ENCODE data around the gene CACHD1. TPM values are rescaled to one million over a fixed set of nuclear protein-coding genes. Genes with fewer than 3 reads are reported as not detected.
"Not testable (repeated sequence)": the region's sequence is repeated elsewhere in the genome, so short reads cannot be mapped to it uniquely, and the experiment has no call there.

The CACHD1 gene
- total RNA-seq, 2 experiments from 2014 or later, result 0.05 TPM; not detected in 1

GRCh38 chr1:64693406-64693805 is 223.5 kb downstream of the CACHD1 start:
- H3K4me1 Mint-ChIP-seq, result peaks cover 10% of the 10 kb centered on the region
- H3K4me3 Mint-ChIP-seq, result no peak overlapping the region
- POLR2A ChIA-PET, result no interaction called here
- no peaks in the 10 kb centered on the region for H3K27me3 Mint-ChIP-seq
- H3K27ac Mint-ChIP-seq, result no peak overlapping the region
- CTCF ChIA-PET, result interaction anchor here (0.6 kb wide), 1 partner anchor 132 kb away, joined by 4 read pairs; no protein-coding TSS in a partner anchor
- no peaks in the 10 kb centered on the region for H3K9me3 Mint-ChIP-seq
- DNase-seq, result no peak
- no peaks in the 10 kb centered on the region for H3K36me3 Mint-ChIP-seq (ENCODE audit: low read depth)

DNA sequence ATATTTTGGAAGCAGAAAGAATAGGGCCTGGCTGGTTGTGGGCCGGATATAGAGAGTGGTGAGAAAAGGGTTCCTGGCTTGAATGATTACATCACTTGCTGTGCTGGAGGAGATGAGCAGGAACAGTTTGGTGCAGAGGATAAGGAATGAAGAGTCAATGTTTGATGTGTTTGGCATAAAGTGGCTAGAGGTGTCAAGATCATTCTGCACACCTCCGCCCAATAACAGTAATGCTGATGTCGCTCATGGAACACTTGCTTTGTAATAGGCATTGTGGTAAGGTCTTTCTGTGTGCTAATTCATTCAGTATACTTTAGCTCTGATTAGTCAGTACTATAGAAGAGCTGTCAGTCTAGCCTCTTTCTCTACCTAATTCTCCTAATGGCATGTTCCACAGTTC is 226.9 kb downstream of the CACHD1 start:
- Mint-ChIP-seq H3K27ac (no peak overlapping the region), H3K4me3 (no peak overlapping the region), H3K27me3 (peaks cover 6% of the 10 kb centered on the region), H3K36me3 (ENCODE audit: low read depth) (no peaks in the 10 kb centered on the region), H3K4me1 (peaks cover 3% of the 10 kb centered on the region), H3K9me3 (no peaks in the 10 kb centered on the region)
- ChIA-PET POLR2A (no interaction called here), CTCF (no interaction called here)
- no peak for DNase-seq

- CTCF ChIA-PET, result no interaction called here
Observed at GRCh38 chr1:64699327-64699726, 229.4 kb downstream of the CACHD1 start.

GRCh38 chr1:64701071-64701470 is 231.1 kb downstream of the CACHD1 start:
- H3K4me3 Mint-ChIP-seq, result no peak overlapping the region
- no peaks in the 10 kb centered on the region for H3K4me1 Mint-ChIP-seq
- DNase-seq, result no peak
- no peaks in the 10 kb centered on the region for H3K9me3 Mint-ChIP-seq
- no peak overlapping the region for H3K27ac Mint-ChIP-seq
- H3K27me3 Mint-ChIP-seq, result peaks cover 14% of the 10 kb centered on the region
- POLR2A ChIA-PET, result no interaction called here
- CTCF ChIA-PET, result no interaction called here
- no peaks in the 10 kb centered on the region for H3K36me3 Mint-ChIP-seq (ENCODE audit: low read depth)

More at GRCh38 chr1:64699327-64699726, 229.4 kb downstream of the CACHD1 start:
- H3K9me3 Mint-ChIP-seq, result no peaks in the 10 kb centered on the region
- H3K4me3 Mint-ChIP-seq, result no peak overlapping the region
- H3K27me3 Mint-ChIP-seq, result peaks cover 14% of the 10 kb centered on the region
- H3K4me1 Mint-ChIP-seq, result no peaks in the 10 kb centered on the region
- POLR2A ChIA-PET, result no interaction called here
- DNase-seq, result no peak
- H3K27ac Mint-ChIP-seq, result no peak overlapping the region
- H3K36me3 Mint-ChIP-seq (ENCODE audit: low read depth), result no peaks in the 10 kb centered on the region

- POLR2A ChIA-PET, result no interaction called here
- Mint-ChIP-seq H3K36me3 (ENCODE audit: low read depth) (no peaks in the 10 kb centered on the region), H3K9me3 (no peaks in the 10 kb centered on the region), H3K4me3 (no peak overlapping the region), H3K27me3 (peaks cover 14% of the 10 kb centered on the region), H3K27ac (no peak overlapping the region), H3K4me1 (no peaks in the 10 kb centered on the region)
- DNase-seq, result no peak
- CTCF ChIA-PET, result no interaction called here
Observed at GRCh38 chr1:64701886-64702285, 232.0 kb downstream of the CACHD1 start.

GRCh38 chr1:64702670-64703069 is 232.7 kb downstream of the CACHD1 start:
- POLR2A ChIA-PET, result not testable (repeated sequence)

DNA sequence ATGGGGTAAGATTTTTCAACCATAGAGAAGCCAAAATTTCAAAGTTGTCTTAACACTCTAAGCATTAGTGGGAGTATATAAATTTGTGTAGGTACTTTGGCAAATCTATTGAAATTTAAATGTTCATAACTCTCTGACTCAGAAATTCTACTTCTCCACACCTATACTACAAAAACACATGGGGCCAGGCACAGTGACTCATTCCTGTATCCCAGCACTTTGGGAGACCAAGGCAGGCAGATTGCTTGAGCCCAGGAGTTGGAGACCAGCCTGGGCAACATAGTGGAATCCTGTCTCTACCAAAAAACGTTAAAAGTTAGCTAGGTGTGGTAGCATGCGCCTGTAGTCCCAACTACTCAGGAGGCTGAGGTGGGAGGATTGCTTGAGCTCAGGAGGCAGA is 233.7 kb downstream of the CACHD1 start:
- ChIA-PET POLR2A (no interaction called here), CTCF (no interaction called here)
- Mint-ChIP-seq H3K4me3 (no peak overlapping the region), H3K27ac (no peak overlapping the region), H3K36me3 (ENCODE audit: low read depth) (no peaks in the 10 kb centered on the region), H3K4me1 (no peaks in the 10 kb centered on the region), H3K9me3 (no peaks in the 10 kb centered on the region), H3K27me3 (peaks cover 14% of the 10 kb centered on the region)
- no peak for DNase-seq

More at GRCh38 chr1:64702670-64703069, 232.7 kb downstream of the CACHD1 start:
- H3K4me3 Mint-ChIP-seq; H3K27ac Mint-ChIP-seq; H3K36me3 Mint-ChIP-seq (ENCODE audit: low read depth); CTCF ChIA-PET; DNase-seq; H3K4me1 Mint-ChIP-seq; H3K9me3 Mint-ChIP-seq: not testable (repeated sequence)
- H3K27me3 Mint-ChIP-seq, result peaks cover 14% of the 10 kb centered on the region

DNA sequence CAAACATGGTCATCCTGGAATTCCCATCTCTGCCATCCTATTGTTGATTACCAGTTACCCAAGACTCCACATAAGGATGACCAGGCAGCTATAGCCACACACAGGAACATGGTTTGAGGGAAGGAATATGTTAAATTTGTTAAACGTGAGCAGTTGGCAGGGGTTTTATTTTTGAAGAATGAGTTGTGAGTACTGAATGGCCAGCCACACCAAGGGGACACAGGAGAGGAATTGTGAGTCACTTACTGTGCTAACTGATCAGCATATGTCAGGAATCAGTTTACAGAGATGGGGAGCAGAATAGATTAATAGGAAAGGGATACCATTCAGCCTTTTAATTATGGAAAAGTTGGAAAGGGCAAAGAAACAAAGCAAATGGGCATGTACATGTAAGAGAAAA is 235.7 kb downstream of the CACHD1 start:
- H3K27me3 Mint-ChIP-seq, result peaks cover 14% of the 10 kb centered on the region
- no peak for DNase-seq
- ChIA-PET CTCF (interaction anchor here (0.7 kb wide), 1 partner anchor 74 kb away, joined by 4 read pairs; no protein-coding TSS in a partner anchor), POLR2A (no interaction called here)
- H3K36me3 Mint-ChIP-seq (ENCODE audit: low read depth), result no peaks in the 10 kb centered on the region
- H3K9me3 Mint-ChIP-seq, result no peaks in the 10 kb centered on the region
- H3K4me1 Mint-ChIP-seq, result no peaks in the 10 kb centered on the region
- H3K27ac Mint-ChIP-seq, result no peak overlapping the region
- no peak overlapping the region for H3K4me3 Mint-ChIP-seq

DNA sequence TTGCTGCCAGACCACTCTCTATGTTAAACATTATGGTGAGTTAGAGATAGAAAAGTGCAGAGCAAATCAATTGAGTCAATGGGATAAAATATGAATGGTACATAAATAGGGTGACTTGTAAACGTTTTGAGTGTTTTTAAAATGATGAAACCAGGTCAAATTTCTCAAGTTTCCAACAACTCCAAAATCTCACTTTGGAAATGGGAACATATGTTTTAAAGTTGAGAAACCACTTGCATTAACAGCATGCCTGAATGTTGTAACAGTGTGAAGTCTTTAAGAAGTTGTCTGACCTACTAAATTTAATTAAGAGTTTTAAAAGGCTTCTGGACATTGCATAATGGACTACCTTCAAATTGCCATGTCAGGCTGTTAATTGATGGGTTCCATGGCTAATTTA is 241.3 kb downstream of the CACHD1 start:
- peaks cover 6% of the 10 kb centered on the region for H3K27me3 Mint-ChIP-seq
- no peak overlapping the region for H3K4me3 Mint-ChIP-seq
- H3K9me3 Mint-ChIP-seq, result no peaks in the 10 kb centered on the region
- DNase-seq, result no peak
- ChIA-PET CTCF (no interaction called here), POLR2A (no interaction called here)
- H3K27ac Mint-ChIP-seq, result no peak overlapping the region
- H3K4me1 Mint-ChIP-seq, result no peaks in the 10 kb centered on the region
- H3K36me3 Mint-ChIP-seq (ENCODE audit: low read depth), result no peaks in the 10 kb centered on the region

DNA sequence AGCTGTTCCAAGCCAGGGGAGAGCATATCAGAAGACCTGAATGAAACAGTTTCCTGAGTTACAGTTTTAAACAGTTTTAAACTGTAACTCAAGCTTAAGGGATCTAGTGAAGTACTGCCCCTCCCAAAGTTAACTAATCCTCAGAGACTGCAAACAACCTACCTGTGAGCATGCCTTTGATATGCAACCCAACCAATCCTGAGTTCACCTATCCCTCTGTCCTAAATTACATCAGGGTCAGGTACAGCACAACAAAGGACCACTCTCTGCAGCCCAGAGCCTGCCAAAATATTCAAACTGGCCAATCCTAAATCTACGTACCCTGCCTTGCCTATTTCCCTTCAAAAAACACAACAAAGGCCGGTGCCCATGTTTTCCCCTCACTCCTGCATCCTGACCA is 242.1 kb downstream of the CACHD1 start:
- no peak overlapping the region for H3K4me3 Mint-ChIP-seq
- H3K27me3 Mint-ChIP-seq, result peaks cover 6% of the 10 kb centered on the region
- H3K36me3 Mint-ChIP-seq (ENCODE audit: low read depth), result no peaks in the 10 kb centered on the region
- H3K9me3 Mint-ChIP-seq, result no peaks in the 10 kb centered on the region
- no peak for DNase-seq
- no peaks in the 10 kb centered on the region for H3K4me1 Mint-ChIP-seq
- CTCF ChIA-PET, result interaction anchor here (0.6 kb wide), 1 partner anchor 111 kb away, joined by 3 read pairs; no protein-coding TSS in a partner anchor
- H3K27ac Mint-ChIP-seq, result no peak overlapping the region
- POLR2A ChIA-PET, result no interaction called here

DNA sequence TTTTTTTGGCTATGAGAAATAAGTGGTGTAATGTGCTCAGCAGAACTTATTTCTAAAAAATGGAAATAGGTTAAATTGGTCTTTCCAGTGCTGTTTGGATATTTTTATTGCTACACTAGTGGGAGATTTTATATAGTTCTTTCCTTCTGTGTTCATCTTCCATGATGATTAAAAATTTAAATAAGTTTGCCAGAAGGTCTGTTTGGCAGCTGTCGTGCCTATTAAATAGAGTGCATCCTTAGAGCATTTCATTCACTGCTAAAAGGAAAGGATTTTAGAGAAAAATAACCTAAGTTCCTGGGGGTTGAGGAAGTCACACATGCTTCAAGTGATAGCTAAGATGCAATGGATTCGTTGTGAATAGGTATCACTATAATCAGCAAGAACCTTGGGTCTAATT is 245.3 kb downstream of the CACHD1 start:
- Mint-ChIP-seq H3K36me3 (ENCODE audit: low read depth) (no peaks in the 10 kb centered on the region), H3K27me3 (peaks cover 12% of the 10 kb centered on the region), H3K27ac (no peak overlapping the region), H3K4me1 (no peaks in the 10 kb centered on the region), H3K4me3 (no peak overlapping the region), H3K9me3 (no peaks in the 10 kb centered on the region)
- DNase-seq, result no peak
- POLR2A ChIA-PET, result no interaction called here
- CTCF ChIA-PET, result no interaction called here

DNA sequence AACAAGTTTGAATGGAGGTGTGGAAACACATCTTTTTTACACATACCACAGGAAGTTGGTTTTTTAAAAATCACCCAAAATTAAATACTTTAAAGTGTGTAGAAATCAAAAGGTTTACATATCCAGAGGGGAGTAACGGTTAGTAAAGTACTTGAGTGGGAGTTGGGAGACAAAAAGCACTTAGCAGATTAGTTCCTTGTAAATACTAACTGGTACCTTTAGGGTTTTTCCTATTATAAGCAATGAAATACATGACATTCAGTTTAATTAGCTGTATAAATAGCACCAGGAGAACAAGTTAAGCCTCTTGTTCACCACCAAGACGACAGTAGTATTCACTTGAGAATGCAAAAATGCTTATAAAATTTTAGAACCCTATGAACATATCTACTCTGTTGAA is 251.2 kb downstream of the CACHD1 start:
- no peak for DNase-seq
- Mint-ChIP-seq H3K36me3 (ENCODE audit: low read depth) (no peaks in the 10 kb centered on the region), H3K27ac (no peak overlapping the region), H3K4me1 (no peaks in the 10 kb centered on the region), H3K4me3 (no peak overlapping the region), H3K27me3 (peaks cover 29% of the 10 kb centered on the region), H3K9me3 (no peaks in the 10 kb centered on the region)
- POLR2A ChIA-PET, result no interaction called here
- CTCF ChIA-PET, result no interaction called here

DNA sequence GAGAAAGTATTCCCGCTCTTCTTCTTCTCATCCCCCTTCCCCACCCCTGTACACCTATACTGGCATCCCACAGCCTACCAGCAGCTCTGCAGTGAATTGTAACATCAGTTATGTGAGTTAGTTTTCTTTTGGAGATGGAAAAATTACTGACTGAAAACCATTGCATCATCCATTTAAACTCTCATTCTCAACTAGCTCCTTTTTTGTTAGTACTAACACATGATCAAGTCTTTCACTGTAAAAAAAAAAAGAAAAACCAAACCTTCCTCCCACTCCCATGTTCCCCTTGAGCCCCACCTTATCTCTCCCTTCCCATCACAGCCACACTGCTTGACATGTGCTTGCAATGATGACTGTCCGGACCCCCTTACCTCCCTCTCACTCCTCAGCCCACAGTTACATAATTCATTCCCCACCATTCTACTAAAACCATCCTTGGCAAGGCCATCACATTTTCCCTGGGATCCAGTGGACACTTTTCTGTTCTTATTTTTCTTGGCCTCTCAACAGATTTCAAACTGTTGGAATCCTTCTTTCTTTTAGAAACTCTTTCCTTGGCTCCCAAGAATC is 251.7 kb downstream of the CACHD1 start:
- Mint-ChIP-seq H3K4me1 (no peaks in the 10 kb centered on the region), H3K27ac (no peak overlapping the region), H3K36me3 (ENCODE audit: low read depth) (no peaks in the 10 kb centered on the region), H3K27me3 (peaks cover 29% of the 10 kb centered on the region), H3K9me3 (no peaks in the 10 kb centered on the region), H3K4me3 (no peak overlapping the region)
- no peak for DNase-seq
- CTCF ChIA-PET, result no interaction called here
- POLR2A ChIA-PET, result no interaction called here

- ChIA-PET CTCF (no interaction called here), POLR2A (no interaction called here)
- no peak overlapping the region for H3K27ac Mint-ChIP-seq
- H3K4me1 Mint-ChIP-seq, result no peaks in the 10 kb centered on the region
- no peaks in the 10 kb centered on the region for H3K36me3 Mint-ChIP-seq (ENCODE audit: low read depth)
- no peak for DNase-seq
- H3K4me3 Mint-ChIP-seq, result no peak overlapping the region
- H3K9me3 Mint-ChIP-seq, result no peaks in the 10 kb centered on the region
- peaks cover 11% of the 10 kb centered on the region for H3K27me3 Mint-ChIP-seq
Observed at GRCh38 chr1:64727861-64728260, 257.9 kb downstream of the CACHD1 start.

Measured in activated CD4-positive, alpha-beta memory T cell treated with anti-CD3 and anti-CD28 coated beads, Interleukin-2, amount 10 ng/mL, durations not matched to agents 7 days and 5 days (primary cell).